Left renal pelvis (tissue), 4 donors: ENCODE measurements around the gene MYO1G. TPM values are rescaled to one million over a fixed set of nuclear protein-coding genes. Genes with fewer than 3 reads are reported as not detected.
"Not testable (repeated sequence)": the region's sequence is repeated elsewhere in the genome, so short reads cannot be mapped to it uniquely, and the experiment has no call there.

ENCODE experiments used
- DNase-seq, 4 donors: peaks; one replicate each; pipeline ENCODE4 v3.0.0-alpha.2; 2013; ENCODE audit warnings: low read depth in 4 of 4, low spot score in 3 of 4
- polyA plus RNA-seq, 4 donors: library from polyadenylated mRNA; unstranded; fragments of 120-200 nt; gene quantifications; one replicate each; pipeline ENCODE4 v1.2.1, GENCODE V29; 2013; ENCODE audit not compliant: insufficient read length in 4 of 4

Gene MYO1G
- polyA plus RNA-seq: under 1 TPM; 0.42 to 0.90 (median 0.66) TPM

DNA sequence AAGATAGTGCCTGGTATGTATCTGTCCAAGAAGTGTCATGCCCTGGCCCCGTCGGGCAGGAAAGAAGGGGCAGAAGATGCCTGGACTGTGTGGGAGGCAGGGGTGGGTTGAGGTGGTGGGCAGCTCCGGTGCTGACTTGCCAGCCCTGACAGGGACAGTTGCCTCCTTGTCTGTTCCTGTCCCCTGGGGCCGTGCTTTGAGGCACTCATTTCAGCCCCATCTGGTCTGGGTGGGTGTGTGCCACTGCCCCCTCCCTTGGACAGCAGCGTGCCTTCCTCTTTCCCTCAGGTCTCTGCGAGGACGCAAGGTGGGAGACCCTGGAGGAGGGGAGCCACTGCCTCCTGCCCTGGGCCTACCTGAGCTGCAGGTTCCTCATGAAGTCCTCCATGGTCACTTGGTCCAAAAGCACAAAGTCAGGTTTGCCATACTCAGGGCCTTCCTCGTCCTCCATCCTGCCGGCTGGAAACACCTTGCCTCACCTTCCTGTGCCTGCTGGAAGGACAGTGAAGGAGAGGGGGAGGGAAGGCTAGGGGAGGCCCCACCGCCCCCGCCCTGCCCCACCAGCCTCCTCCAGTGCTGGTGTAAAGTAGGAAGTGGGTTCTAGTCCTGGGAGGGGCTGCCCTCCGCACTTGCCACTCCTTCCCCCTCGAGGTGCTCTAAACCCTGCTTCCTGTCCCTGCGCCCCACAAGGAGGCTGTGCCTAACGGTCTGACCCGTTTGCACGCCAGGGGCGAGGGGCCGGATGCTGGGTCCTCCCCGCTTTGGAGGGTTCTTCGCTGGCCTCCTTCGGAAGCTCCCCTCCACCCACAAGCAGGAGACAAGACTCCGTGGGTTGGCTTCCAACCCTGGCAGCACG is at the start of gene MYO1G:
MYO1G (minus strand) TSS at position 505 of the 856 bp plus-strand sequence; CDS start at position 451, 54 bp downstream.
- no peak for DNase-seq

DNA sequence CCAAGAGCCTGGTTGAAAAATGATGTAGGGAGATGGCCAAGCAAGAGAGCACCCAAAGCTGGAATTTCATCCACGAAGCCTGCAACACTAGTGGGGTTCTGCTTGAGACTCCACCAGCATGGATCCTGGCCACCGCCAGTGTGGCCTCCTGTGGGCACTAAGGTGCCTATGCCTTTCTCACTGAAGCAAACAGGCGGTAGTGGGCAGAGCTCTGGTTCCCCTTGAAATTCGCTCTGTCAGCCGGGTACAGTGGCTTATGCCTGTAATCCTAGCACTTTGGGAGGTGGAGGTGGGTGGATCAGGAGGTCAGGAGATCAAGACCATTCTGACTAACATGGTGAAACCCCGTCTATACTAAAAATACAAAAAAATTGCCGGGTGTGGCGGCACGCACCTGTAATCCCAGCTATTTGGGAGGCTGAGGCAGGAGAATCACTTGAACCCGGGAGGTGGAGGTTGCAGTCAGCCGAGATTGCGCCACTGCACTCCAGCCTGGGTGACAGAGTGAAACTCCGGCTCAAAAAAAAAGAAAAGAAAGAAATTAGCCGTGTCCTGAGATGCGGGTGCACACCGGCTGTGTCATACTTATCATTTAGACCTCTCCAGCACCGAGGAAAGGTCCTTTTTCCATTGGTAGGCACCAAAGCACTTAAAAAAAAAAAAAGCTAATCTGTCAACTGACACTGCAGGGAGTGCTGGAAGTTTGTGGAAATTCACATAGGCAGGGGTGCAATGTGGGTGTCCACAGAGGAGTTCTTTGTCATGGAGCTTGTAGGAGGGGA is 49.5 kb upstream of the MYO1G start:
- no peak for DNase-seq

DNA sequence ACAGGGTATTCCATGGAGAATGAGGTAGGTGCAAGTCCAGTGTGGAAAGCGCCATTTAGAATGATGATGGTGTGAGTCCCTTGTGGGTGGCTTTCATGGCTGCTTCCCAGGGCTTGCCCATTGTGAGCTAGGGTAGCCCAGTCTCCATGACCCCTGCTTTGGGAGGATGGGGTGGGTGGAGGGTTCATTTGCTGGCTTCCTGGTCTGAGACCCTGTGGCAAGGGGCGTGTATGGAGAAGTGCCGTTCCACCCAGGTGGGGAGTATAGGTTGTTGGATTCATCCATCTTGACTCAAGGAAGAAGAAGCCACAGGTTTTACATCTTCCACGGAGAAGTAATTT is 48.9 kb upstream of the MYO1G start:
- no peak for DNase-seq

DNA sequence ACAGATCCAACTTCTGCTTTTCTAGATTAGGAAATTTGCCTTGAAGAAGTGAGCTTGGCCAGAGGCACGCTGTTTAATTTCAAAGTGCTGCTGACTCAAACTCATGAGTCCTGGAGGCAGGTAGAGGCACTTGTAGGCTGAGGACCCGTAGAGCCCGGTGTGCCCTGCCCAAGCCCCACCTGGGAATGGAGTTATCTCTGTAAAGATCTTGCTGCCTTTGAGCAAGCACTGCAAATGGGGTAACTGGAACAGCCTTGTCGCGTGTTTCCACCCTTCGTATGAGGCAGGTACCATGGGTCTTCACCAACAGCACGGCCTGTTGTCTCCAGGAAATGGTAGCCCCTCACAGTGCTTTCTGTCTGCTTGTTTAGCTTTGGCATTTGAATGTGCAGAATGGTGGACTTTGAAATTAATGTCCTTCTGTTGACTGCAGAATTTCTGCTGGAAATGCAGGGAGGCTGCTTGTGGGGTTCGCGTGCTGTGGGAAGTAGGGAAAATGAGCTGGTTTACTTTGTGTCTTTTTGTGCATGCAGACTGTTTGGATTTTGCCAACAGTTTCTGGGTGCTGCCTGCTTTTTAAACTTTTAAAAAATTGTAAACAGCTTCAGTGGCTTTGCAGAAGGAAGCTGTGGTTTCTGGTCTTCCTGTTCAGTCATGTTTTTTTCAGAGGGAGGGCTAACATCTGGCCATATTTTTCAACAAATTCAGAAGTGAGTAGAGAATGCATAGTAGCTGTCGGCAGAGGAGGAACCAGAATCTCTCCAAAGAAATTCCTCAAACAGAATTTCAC is 48.4 kb upstream of the MYO1G start:
- DNase-seq: no peak

DNA sequence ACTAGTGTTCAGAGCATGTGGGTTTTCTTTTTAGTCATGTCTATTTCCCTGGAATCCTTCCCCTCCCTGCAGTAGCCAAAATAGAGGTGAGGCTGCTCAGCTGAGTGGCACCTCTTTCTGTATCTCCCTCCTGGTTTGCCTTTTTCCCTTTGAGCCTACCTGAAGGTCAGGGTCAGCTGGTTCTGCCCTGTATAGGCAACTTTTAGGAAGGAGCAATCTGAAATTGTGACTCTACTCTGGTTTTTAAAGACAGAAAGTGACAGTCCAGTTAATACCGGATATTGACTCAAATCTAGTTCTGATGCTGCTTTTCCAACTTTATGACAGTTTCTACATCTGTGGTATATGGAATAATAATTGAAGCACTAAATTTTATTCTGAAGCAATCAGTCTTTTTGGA is 47.2 kb upstream of the MYO1G start:
- DNase-seq: no peak

DNA sequence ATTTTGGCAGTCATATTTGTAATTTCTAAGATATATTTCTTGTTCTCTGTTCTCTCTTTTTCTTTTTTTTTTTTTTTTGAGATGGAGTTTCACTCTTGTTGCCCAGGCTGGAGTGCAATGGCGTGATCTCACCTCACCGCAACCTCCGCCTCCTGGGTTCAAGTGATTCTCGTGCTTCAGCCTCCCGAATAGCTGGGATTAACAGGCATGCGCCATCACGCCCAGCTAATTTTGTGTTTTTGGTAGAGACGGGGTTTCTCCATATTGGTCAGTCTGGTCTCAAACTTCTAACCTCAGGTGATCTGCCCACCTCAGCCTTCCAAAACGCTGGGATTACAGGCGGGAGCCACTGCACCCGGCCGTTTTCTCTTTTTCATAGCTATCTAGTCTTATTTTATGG is 46.7 kb upstream of the MYO1G start:
- DNase-seq: not testable (repeated sequence)

DNA sequence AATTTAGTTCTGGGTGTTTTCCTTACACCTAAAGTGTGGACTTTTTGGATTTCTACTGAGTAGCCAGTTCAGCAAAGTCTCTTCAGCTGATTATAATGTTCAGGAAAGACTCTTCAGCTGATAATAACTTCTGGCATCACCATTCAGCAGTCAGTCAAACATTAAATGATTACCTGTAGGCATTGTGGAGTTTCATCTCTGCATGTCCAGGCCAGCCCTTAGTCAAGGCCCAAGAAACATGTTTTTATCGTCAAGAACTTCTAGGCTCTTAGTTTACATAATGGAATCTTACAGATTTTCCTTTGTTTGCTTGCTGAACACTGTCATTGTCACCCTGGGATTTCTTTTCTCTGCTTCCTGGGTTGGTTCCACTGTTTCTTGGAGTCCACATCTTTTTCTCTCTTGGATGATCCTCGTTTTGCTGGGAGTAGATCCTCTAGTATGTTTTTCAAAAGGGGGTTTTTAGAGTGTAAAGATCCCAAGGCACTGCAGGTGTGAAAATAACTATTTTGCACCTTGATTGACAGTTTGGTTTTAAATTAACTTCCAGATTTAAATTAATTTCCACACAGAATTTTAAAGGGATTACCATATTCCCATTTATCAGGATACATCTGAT is 45.4 kb upstream of the MYO1G start:
- DNase-seq: no peak

DNA sequence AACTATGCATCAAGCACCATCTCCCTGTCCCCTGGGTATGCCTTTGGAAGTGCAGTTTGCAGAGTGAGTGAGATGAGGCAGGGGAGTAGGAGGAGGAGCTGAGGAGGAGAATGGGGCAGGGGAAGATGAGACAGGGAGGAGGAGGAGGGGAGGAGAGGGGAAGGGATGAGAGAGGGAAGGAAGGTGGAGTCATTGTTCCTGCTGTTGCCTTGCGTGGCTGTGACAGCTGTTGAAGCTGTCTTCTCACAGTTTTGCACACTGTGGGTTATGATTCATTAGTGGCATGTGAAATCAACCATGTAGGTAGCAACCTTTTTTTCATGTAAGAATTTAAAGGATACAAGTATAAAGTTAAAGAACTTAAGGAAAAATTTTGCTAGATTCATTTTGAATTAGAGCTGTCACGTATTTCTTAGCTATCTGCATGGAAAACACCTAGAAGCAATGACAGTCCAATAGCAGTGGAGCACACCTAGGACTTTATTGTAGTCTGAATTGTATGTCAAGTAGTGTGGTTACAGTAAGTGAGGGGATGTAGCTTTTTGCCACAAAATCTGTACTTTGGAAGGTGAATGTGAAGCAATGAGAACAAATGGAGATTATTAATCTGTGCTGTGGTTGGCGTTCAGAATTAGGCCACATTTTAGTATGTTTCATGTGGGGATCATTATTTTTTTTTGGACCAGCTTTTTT is 42.9 kb upstream of the MYO1G start:
- no peak for DNase-seq

DNA sequence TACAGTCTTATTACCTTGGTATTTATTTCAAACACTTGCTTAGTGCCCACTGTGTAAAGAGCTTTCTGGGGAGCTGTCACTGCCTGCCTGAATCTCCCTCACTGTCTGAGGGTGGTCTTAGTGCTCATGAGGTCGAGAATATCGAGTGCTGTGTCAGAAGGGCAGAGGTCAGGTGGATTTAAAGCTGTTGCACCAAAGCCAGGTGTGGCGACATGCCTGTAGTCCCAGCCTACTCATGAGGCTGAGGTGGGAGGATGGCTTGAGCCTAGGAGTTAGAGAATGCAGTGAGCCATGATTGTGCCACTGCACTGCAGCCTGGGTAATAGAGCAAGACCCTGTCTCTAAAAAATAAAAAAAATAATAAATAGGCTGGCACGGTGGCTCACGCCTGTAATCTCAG is 42.1 kb upstream of the MYO1G start:
- DNase-seq: no peak

DNA sequence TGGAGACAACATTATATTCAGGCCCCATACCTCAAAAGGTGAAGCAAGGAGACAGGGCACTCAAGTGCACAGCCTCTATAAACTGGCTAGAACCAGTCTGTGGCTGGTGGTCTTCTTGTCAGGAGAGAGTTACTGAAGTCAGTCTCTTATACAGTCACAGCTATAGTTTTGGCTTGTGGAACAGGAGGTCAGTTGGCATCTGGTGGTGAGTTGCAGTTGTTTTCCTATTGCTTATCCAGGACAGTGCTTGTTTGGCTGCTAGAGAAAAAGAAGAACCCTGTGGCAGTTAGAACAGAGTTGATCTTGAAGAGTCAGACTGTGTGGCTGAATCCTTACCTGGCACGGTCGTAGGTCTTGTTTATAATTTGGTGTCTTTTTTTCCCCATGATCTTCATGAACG is 38.4 kb upstream of the MYO1G start:
- DNase-seq: no peak

DNA sequence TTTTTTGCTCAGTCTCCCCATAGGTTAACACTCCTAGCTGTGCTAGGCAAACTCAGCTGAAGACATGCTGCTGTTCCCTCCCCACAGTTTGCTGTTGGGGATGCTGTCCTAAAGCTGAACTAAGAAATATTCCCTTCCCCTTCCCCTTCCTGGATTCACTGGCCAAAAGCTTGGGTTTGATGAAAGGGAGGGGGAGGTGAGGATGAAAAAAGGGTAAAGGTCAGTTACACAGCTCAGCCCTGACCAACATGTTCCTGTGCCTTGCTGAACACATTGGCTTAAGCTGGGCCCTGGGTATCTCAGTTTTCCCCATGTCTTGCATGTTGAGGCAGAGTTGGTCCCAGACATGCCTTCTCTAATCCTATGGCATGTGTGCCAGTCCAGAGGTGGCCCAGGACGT is 36.5 kb upstream of the MYO1G start:
- no peak for DNase-seq

DNA sequence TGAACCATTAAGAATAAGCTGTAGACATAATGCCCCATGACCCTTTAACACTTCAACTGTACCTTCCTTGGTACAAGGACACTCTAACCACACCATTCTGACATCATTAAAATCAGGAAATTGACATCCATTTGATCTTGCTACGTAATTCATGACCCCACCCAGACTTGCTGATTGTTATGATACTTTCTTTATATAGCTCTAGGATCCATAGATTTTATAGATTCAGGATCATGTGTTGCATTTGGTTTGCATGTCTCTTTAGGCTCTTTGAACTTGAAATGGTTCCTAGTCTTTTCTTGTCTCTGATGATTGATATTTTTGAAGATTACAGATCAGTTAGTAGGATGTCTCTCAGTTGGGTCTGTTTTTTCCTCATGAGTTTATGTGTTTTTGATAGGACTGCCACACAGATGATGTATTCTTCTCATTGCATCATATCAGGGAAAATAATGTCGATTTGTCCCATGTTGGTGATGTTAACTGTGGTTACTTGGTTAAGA is 34.7 kb upstream of the MYO1G start:
- no peak for DNase-seq

DNA sequence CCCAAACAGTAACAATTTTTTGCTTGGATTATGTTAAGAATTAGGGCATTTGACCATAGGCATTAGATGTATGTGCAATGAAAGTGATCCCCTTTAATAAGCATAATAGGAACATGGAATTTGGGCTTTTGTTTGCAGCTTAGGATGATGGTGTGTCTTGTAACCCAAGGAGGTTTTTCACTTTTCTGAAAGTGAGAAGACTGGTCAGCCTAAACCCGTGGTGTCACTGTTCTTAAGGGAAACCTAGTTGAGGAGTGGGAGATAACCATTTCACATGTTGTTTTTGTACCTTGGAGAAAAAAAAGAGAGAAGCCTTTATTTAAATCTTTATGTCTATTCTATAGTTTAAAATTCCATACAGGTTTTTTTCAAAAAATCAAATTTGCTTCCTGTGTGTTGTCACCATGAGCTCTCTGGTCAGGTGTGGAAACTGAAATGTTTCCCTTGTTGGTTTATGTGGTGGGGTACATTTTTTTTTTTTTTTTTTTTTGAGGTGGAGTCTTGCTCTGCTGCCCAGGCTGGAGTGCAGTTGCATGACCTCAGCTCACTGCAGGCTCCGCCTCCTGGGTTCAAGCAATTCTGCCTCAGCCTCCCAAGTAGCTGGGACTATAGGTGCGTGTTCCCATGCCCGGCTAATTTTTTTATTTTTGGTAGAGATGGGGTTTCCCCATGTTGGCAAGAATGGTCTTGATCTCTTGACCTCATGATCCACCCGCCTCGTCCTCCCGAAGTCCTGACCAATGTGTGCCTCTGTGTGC is 28.9 kb upstream of the MYO1G start:
- DNase-seq: no peak

DNA sequence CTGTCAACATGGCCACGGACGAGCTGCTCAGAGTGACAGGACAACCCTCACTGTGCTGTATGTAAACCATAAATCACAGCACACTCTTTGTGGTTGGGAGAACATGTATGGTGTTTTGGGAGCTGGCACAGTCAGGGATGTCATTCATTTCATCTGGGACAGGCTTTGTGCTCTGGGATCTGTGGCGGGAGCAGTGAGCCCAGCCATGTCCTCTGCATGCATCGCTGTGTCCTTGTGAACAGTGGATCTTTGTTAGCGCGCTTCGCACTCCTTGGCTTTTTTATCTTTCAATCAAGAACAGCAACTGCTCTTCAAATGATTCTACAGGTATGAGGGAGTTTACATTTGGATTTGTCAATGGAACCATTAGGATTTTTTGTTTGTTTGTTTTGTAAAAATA is 28.3 kb upstream of the MYO1G start:
- DNase-seq: no peak

DNA sequence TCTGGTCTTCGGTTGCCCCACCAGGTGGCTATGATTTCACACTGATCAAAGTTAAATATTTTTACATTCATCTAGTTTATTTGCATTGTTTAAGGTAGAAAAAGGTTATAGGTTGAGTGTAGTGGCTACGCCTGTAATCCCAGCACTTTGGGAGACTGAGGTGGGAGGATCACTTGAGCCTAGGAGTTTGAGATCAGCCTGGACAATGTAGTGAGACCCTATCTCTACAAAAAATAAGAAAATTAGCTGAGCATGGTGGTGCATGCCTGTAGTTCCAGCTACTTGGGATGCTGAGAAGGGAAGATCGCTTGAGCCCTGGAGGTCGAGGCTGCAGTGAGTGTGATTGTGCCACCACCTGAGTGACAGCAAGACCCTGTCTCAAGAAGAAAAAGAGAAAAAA is 25.0 kb upstream of the MYO1G start:
- DNase-seq: no peak

DNA sequence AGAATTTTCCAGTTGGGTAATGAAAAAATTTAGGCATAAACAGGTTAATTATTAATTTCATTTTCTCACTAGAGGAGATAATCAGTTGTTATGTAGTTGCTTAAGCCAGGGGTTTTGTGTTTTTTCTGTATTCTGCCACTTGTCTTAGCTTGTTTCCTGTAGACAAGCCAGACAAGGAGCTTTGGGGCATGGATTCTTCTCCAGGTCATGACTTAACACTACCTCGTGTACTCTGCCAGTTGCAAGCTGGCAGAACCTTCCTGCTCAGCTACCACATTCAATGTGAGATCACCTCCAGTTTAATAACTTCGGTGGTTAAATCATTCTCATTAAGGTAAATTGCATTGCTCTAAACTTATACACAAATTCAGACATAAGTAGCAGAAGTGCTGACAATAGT is 23.0 kb upstream of the MYO1G start:
- DNase-seq: no peak

DNA sequence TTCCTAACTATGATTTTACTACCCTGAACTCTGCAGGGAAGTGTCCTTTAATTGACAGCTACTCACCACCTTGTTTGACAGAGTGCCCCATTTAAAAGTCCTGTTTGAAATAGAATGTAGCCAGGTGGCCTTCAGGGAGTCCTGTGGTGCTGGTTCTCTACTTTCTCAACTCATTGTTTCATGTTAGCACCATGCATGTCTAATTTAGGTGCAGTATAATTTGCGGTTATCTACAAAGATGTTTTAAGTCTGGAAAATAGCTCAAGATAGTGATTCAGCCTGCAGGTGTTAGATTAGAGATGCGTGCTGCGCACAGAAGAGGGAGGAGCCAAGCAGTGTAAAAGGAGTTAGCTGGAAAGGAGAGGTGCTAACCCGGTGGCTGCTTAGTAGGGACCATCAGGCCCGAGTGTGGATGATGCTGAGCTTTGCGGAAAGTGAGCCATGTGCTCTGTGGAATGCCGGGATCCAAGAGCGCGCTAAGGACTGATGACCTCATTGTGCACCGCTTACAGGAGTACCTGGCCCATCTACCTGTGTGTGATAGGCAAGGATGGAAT is 22.4 kb upstream of the MYO1G start:
- no peak for DNase-seq

DNA sequence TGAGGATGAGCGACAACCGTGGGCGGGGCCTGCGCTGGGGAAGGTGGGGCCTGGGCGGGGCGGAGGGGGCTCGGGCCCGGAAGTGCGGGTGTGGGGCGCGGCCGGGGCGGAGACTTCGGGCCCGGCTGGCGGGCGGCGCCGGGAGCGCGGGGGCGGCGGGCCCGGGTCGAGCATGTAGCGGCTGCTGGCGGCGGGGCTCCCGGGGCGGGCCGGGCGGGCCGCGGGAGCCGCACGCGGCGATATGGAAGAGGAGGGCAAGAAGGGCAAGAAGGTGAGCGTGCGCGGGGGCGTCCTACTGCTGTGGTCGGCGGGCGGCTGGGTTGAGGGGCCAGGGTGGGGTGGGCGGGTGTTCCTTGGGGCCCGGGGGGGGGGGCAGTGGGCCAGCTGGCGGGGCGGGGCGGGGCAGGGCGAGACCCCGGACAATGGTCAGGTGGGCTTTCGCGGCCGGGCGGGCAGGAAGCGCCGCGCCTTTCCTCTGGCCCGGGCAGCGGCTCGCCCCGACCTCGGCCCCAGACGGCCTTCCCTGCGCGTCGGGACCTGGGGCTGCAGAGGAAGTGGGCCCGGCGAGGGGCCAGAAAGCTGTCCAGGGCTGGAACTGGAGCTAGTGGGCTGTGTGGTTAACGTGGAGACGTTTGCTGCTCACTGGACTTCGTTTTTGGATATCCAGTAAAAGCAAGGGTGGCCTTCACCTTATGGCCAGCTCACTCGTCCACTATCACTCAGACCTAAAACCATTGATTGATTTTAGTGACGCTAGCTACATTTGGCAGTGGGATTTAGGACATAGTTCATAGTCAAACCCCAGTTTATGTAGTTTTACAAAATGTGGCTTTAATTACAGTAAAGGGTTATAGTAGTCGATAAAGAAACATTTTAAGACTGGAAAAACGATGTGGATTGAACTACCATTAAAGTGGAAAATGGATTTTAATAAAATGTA is 21.5 kb upstream of the MYO1G start, which contains the start of gene CCM2:
CCM2 (plus strand) TSS at position 109 of the 940 bp plus-strand sequence; CDS start at position 242, 133 bp downstream.
- no peak for DNase-seq
